Testis (tissue), 2 donors: Measurements from ENCODE around the gene TWSG1.

Experiments
- POLR2A ChIP-seq: fragments of 450-650 bp; IDR thresholded peaks from one replicate; pipeline ENCODE4 v1.6.1; 2017; ENCODE audit warnings: antibody characterized with exemption, mild to moderate bottlenecking, moderate library complexity
- TF ChIP-seq, protein P1 (sequence below), 3 experiments: fragments of 450-650 bp in 2 of 3; fragments of 200-600 bp in 1 of 3; sonication (generic) in 1 of 3; IDR thresholded peaks; one replicate each; pipeline ENCODE4 v1.5.1; 2016 to 2019; ENCODE audit warnings: antibody characterized with exemption in 3 of 3, mild to moderate bottlenecking in 2 of 3, moderate library complexity in 1 of 3

- no peak for TF ChIP-seq POLR2A
- TF ChIP-seq, protein P1, sequence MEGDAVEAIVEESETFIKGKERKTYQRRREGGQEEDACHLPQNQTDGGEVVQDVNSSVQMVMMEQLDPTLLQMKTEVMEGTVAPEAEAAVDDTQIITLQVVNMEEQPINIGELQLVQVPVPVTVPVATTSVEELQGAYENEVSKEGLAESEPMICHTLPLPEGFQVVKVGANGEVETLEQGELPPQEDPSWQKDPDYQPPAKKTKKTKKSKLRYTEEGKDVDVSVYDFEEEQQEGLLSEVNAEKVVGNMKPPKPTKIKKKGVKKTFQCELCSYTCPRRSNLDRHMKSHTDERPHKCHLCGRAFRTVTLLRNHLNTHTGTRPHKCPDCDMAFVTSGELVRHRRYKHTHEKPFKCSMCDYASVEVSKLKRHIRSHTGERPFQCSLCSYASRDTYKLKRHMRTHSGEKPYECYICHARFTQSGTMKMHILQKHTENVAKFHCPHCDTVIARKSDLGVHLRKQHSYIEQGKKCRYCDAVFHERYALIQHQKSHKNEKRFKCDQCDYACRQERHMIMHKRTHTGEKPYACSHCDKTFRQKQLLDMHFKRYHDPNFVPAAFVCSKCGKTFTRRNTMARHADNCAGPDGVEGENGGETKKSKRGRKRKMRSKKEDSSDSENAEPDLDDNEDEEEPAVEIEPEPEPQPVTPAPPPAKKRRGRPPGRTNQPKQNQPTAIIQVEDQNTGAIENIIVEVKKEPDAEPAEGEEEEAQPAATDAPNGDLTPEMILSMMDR (IDR thresholded peaks at IDR 0.05) = no peak
Observed at GRCh38 chr18:9330419-9330818, 4.2 kb upstream of the TWSG1 start.
